Stomach (tissue), 9 donors: Measurements from ENCODE around the gene BRD7. TPM values are rescaled to one million over a fixed set of nuclear protein-coding genes. Genes with fewer than 3 reads are reported as not detected.
A peak's percentile ranks its signal among the peaks of the same experiment; 100 is the strongest.

Source experiments
- DNase-seq, 2 donors: peaks; one replicate each; pipeline versions ENCODE4 v3.0.0 to v3.0.0-alpha.2; 2013 to 2019
- H3K27ac ChIP-seq, 5 donors: fragments of 200-600 bp in 4 of 5; sonication (generic) in 4 of 5; one replicate each; pipeline ENCODE4 v1.5.1; 2013 to 2019; ENCODE audit warnings: mild to moderate bottlenecking in 1 of 5, moderate library complexity in 1 of 5
- H3K27me3 ChIP-seq, 3 donors: fragments of 200-600 bp; sonication (generic); one replicate each; pipeline ENCODE4 v1.5.1; 2017 to 2019; ENCODE audit warnings: mixed run types in 1 of 3
- H3K36me3 ChIP-seq, 4 donors: fragments of 200-600 bp; sonication (generic); 1 replicate in 3 of 4; 2 replicates in 1 of 4; pipeline ENCODE4 v1.5.1; 2016 to 2019
- H3K4me1 ChIP-seq, 4 donors: fragments of 200-600 bp; sonication (generic); one replicate each; pipeline ENCODE4 v1.5.1; 2016 to 2019
- H3K4me3 ChIP-seq, 4 donors: fragments of 200-600 bp; sonication (generic) in 3 of 4; one replicate each; pipeline ENCODE4 v1.5.1; 2016 to 2019; ENCODE audit warnings: mild to moderate bottlenecking in 1 of 4
- H3K9me3 ChIP-seq, 4 donors: fragments of 200-600 bp; sonication (generic); one replicate each; pipeline ENCODE4 v1.5.1; 2016 to 2019
- CTCF ChIP-seq, 7 experiments: fragments of 450-650 bp in 4 of 7; fragments of 200-600 bp in 3 of 7; sonication (generic) in 3 of 7; IDR thresholded peaks; one replicate each; pipeline ENCODE4 v1.5.1; 2016 to 2019; ENCODE audit warnings: antibody characterized with exemption in 7 of 7, control low read depth in 2 of 7, mild to moderate bottlenecking in 1 of 7
- EP300 ChIP-seq: sonication (generic); formaldehyde crosslinking; IDR thresholded peaks from one replicate; pipeline ENCODE4 v1.6.1; 2017; ENCODE audit warnings: antibody characterized with exemption
- POLR2A ChIP-seq, 4 donors: fragments of 450-650 bp; IDR thresholded peaks; one replicate each; pipeline ENCODE4 v1.6.1; 2016; ENCODE audit warnings: antibody characterized with exemption in 4 of 4, control low read depth in 2 of 4, mild to moderate bottlenecking in 1 of 4, moderate library complexity in 1 of 4
- POLR2AphosphoS5 ChIP-seq, 3 donors: sonication (generic); formaldehyde crosslinking; IDR thresholded peaks; one replicate each; pipeline ENCODE4 v1.6.1; 2016; ENCODE audit warnings: antibody characterized with exemption in 3 of 3
- WGBS, 5 donors: extraction: QIAGEN DNeasy Blood & Tissue Kit in 3 of 5; methylation state at CpG; one replicate each; pipeline versions ENCODE4 v1.1.5 to v1.1.7; 2013 to 2018; 5-methylcytosine and 5-hydroxymethylcytosine counted together
- intact Hi-C: fragments of 100-400 bp; cut with DNase I; formaldehyde crosslinking; loops from one replicate; pipeline ENCODE4 v1.15.1; 2023; ENCODE audit warnings: low total_unique reads
- polyA plus RNA-seq, 3 donors: library from polyadenylated mRNA; stranded (reverse); fragments of 200-250 nt; gene quantifications; one replicate each; pipeline ENCODE4 v1.2.3, GENCODE V29; 2013
- total RNA-seq, 5 donors: library from RNA; depleted of rRNA; stranded (reverse); fragments of >200 nt; gene quantifications; one replicate each; pipeline versions ENCODE4 v1.1.0 to v1.2.3, GENCODE V29; 2014 to 2016
- donor health status: healthy with polysubstance abuse.
- donor health status: Bipolar disorder and iron deficiency.
- donor health status: healthy.

BRD7 gene
- total and polyA plus RNA-seq, 8 donors, result 9.3 to 71.8 (median 37.3) TPM

GRCh38 chr16:50373780-50374179 lies 5.0 kb upstream of the BRD7 start:
- TF ChIP-seq POLR2AphosphoS5 (IDR thresholded peaks at IDR 0.05) (no peak), EP300 (no peak), CTCF (IDR thresholded peaks at IDR 0.05) (no peak), POLR2A (IDR thresholded peaks at IDR 0.05) (no peak)
- H3K27me3 ChIP-seq, result no peaks in the 10 kb centered on the region
- H3K4me3 ChIP-seq, result no peak overlapping the region
- peaks cover 0 to 15% (median 9%) of the 10 kb centered on the region in 4 donors for H3K4me1 ChIP-seq
- H3K9me3 ChIP-seq, result no peaks in the 10 kb centered on the region
- no peak for DNase-seq
- intact Hi-C loops, result loop anchor here (10.0 kb wide), 1 partner anchor 291 kb away; no protein-coding TSS in a partner anchor
- H3K36me3 ChIP-seq, result no peaks in the 10 kb centered on the region
- WGBS, 5 donors, result 83 to 90% (median 89%) methylated on average over 8 to 9 of the region's 9 CpGs
- H3K27ac ChIP-seq, result peak overlapping the region in 3 of 5 donors; percentile 54 to 78 (median 59)

DNA sequence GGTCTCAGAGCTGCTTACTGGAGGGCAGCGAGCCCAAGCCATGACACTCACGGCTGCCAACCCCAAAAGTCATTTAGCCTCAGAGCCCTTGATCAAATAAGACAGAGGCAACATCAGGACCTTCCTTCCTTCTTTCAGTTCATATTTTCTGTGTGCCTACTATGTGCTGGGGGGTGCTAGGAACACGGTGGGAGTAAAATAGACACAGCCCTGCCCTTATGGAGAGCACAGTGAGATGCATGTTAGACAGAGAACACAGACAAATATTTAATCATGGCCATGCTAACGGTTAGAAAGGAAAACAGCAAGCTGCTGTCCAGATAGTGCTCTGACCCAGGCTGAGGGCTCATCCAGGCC lies 4.5 kb upstream of the BRD7 start:
- 46 to 64% (median 52%) methylated on average over 4 of the region's 4 CpGs for WGBS, 5 donors
- DNase-seq, result no peak
- H3K27me3 ChIP-seq, result no peaks in the 10 kb centered on the region
- peaks cover 0 to 15% (median 9%) of the 10 kb centered on the region in 4 donors for H3K4me1 ChIP-seq
- no peak overlapping the region for H3K4me3 ChIP-seq
- intact Hi-C loops, result loop anchor here (10.0 kb wide), 1 partner anchor 291 kb away; no protein-coding TSS in a partner anchor
- peak overlapping the region in 3 of 5 donors; percentile 54 to 78 (median 59) for H3K27ac ChIP-seq
- TF ChIP-seq POLR2AphosphoS5 (IDR thresholded peaks at IDR 0.05), result peak in 1 of 3 donors; percentile 12
- no peak for TF ChIP-seq CTCF (IDR thresholded peaks at IDR 0.05)
- TF ChIP-seq POLR2A (IDR thresholded peaks at IDR 0.05), result no peak
- no peak for TF ChIP-seq EP300
- no peaks in the 10 kb centered on the region for H3K9me3 ChIP-seq
- no peaks in the 10 kb centered on the region for H3K36me3 ChIP-seq

GRCh38 chr16:50372611-50373344 lies 4.0 kb upstream of the BRD7 start:
- DNase-seq, result peak in 1 of 2 donors; percentile 78
- no peaks in the 10 kb centered on the region for H3K36me3 ChIP-seq
- intact Hi-C loops, result loop anchor here (10.0 kb wide), 1 partner anchor 292 kb away; no protein-coding TSS in a partner anchor
- WGBS, 5 donors, result 59 to 81% (median 75%) methylated on average over 4 to 10 of the region's 10 CpGs
- H3K4me3 ChIP-seq, result no peak overlapping the region
- H3K27ac ChIP-seq, result peak overlapping the region in 3 of 5 donors; percentile 29 to 78 (median 54)
- no peaks in the 10 kb centered on the region for H3K27me3 ChIP-seq
- H3K4me1 ChIP-seq, result peaks cover 0 to 18% (median 11%) of the 10 kb centered on the region in 4 donors
- no peaks in the 10 kb centered on the region for H3K9me3 ChIP-seq
- TF ChIP-seq EP300, result no peak
- peak in 1 of 3 donors; percentile 61 for TF ChIP-seq POLR2AphosphoS5 (IDR thresholded peaks at IDR 0.05)

DNA sequence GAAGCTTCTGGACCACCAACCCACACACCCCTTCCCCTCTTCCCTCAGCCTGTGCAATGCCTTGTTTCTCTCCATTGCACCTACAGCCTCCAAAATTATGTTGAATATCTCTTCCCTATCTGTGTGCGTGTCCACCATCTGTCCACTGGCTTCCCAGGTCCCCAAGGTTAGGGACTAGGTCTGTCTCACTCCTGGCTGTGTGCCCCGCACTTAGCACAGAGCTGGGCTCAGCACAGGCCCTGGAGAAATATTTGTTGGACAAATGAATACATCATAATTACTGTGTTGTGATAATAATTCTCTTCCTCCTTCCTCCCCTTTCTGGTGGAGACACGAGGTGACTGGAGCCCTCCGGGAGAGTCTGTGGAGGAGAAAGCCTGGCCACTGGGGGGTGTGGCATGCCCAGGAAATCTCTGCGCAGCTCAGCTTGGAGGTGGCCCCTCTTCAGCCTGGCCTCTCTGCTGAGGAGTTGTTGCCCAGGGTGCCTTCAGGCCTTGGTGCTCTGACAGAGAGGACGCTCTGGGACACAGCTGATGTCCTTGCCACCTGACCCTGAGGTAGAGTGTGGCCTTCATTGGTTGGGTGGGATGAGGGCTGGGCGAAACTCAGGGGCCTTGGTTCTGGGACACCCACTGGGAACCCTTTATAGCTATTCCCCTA lies 3.3 kb upstream of the BRD7 start:
- TF ChIP-seq POLR2A (IDR thresholded peaks at IDR 0.05) (no peak), EP300 (no peak), CTCF (IDR thresholded peaks at IDR 0.05) (no peak), POLR2AphosphoS5 (IDR thresholded peaks at IDR 0.05) (no peak)
- no peaks in the 10 kb centered on the region for H3K36me3 ChIP-seq
- intact Hi-C loops, result loop anchor here (10.0 kb wide), 1 partner anchor 293 kb away; no protein-coding TSS in a partner anchor
- H3K27me3 ChIP-seq, result no peaks in the 10 kb centered on the region
- peak in 1 of 2 donors; percentile 77 for DNase-seq
- peaks cover 7 to 25% (median 18%) of the 10 kb centered on the region in 4 donors for H3K4me1 ChIP-seq
- peak overlapping the region in 3 of 5 donors; percentile 29 to 78 (median 54) for H3K27ac ChIP-seq
- 53 to 63% (median 59%) methylated on average over 7 of the region's 7 CpGs for WGBS, 5 donors
- no peak overlapping the region for H3K4me3 ChIP-seq
- no peaks in the 10 kb centered on the region for H3K9me3 ChIP-seq
